GM13976 (cell line): ENCODE results near the gene LRRC3C.
A peak's percentile ranks its signal among the peaks of the same experiment; 100 is the strongest.
"Not testable (repeated sequence)": the region's sequence is repeated elsewhere in the genome, so short reads cannot be mapped to it uniquely, and the experiment has no call there.

ENCODE experiments used
- DNase-seq: peaks from one replicate; pipeline ENCODE4 v3.0.0; 2012; ENCODE audit warnings: low spot score
- in situ Hi-C: fragments of 300-500 bp; cut with MboI; formaldehyde crosslinking; loops from one replicate; pipeline ENCODE4 v1.12.0; 2022; ENCODE audit warnings: low sequenced_read_pairs, mixed read lengths, inconsistent platforms; ENCODE audit not compliant: unreplicated experiment
- TF ChIP-seq, protein P1 (sequence below): IDR thresholded peaks from 2 replicates; pipeline ENCODE4 v1.5.1; 2012; ENCODE audit warnings: borderline replicate concordance, mild to moderate bottlenecking; ENCODE audit not compliant: insufficient read depth; ENCODE audit errors: extremely low read depth, missing control alignments, control extremely low read depth

The LRRC3C gene

DNA sequence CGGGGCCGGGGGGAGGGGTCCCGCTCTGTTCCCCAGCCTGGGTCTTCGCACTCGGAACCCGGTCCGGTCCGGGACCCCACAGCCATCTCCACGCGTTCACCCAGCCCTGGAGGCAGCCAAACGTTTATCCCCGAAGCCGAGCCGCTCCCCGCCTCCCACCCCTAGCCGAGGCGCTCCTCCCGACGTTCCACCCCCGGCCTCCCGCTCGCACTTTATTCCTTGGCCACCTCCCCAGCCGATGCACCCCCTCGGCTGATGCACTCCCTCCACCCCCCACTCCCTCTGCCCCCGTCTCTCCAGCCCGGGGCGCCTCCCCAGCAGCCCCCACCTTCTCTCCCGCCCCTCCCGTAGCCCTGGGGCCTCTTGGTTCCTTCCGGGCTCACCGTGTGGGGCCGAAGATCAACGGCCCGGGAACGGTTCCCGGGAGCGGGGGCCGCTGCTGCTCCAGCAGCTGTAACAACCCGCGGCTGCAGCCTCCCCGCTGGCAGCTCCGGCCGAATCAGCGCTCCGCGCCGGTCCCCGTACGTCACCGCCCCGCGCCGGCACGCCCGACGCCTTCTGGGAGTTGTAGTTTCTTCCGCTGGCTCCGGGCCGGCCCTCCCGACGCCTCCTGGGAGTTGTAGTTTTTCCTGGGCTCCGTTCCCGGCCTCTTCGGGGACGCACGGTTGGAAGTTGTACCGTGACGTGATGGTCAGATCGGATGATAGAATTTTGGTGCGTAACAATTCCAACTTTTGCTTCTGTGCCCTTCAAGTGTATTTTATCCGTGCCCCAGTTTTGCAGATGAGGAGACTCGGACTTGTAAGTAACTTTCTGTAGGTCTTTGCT, at the start of gene LRRC3C, which contains the start of gene ORMDL3:
TSS of gene LRRC3C (plus strand) at position 632 of the 828 bp plus-strand sequence. CDS start 13,792 bp downstream, outside the sequence.
TSS of gene ORMDL3 (minus strand) at position 501 of the 828 bp plus-strand sequence. CDS start 3,398 bp downstream, outside the sequence.
- in situ Hi-C loops, result no loop called here
- DNase-seq, result peak; percentile 95
- TF ChIP-seq, protein P1, sequence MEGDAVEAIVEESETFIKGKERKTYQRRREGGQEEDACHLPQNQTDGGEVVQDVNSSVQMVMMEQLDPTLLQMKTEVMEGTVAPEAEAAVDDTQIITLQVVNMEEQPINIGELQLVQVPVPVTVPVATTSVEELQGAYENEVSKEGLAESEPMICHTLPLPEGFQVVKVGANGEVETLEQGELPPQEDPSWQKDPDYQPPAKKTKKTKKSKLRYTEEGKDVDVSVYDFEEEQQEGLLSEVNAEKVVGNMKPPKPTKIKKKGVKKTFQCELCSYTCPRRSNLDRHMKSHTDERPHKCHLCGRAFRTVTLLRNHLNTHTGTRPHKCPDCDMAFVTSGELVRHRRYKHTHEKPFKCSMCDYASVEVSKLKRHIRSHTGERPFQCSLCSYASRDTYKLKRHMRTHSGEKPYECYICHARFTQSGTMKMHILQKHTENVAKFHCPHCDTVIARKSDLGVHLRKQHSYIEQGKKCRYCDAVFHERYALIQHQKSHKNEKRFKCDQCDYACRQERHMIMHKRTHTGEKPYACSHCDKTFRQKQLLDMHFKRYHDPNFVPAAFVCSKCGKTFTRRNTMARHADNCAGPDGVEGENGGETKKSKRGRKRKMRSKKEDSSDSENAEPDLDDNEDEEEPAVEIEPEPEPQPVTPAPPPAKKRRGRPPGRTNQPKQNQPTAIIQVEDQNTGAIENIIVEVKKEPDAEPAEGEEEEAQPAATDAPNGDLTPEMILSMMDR, result no peak

- DNase-seq, in situ Hi-C loops: not testable (repeated sequence)
Observed at GRCh38 chr17:39886102-39886501, 41.4 kb upstream of the LRRC3C start.

- TF ChIP-seq, protein P1, result no peak
- in situ Hi-C loops, result no loop called here
- no peak for DNase-seq
Observed at GRCh38 chr17:39887078-39887477, 40.5 kb upstream of the LRRC3C start.

DNA sequence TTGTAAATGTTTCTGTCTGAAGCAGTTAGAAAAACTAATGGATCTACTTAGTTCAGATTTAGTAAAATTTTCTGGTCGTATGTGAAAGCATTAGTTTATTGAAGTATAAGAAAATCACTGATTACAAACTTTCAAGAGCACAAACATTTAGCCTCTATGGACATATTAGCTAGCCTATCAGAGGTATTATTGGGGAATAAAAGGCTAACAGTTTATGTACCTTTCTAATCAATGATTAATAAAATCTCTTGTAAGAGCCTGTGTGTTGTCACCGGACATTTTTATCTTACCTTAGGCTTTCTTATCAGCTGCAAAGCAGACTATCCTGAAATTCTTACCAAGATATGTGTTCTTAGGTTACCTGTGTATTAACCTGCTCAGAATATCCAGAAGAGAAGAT, 38.3 kb upstream of the LRRC3C start:
- no peak for DNase-seq
- in situ Hi-C loops, result no loop called here
- TF ChIP-seq, protein P1, result no peak

GRCh38 chr17:39894681-39895376, 32.7 kb upstream of the LRRC3C start:
- DNase-seq, result no peak
- TF ChIP-seq, protein P1, result no peak
- in situ Hi-C loops, result no loop called here

GRCh38 chr17:39898088-39898487, 29.4 kb upstream of the LRRC3C start:
- in situ Hi-C loops, result no loop called here
- TF ChIP-seq, protein P1, result no peak
- no peak for DNase-seq

- DNase-seq, result no peak
- TF ChIP-seq, protein P1, result no peak
- in situ Hi-C loops, result no loop called here
Observed at GRCh38 chr17:39899215-39899614, 28.3 kb upstream of the LRRC3C start.

DNA sequence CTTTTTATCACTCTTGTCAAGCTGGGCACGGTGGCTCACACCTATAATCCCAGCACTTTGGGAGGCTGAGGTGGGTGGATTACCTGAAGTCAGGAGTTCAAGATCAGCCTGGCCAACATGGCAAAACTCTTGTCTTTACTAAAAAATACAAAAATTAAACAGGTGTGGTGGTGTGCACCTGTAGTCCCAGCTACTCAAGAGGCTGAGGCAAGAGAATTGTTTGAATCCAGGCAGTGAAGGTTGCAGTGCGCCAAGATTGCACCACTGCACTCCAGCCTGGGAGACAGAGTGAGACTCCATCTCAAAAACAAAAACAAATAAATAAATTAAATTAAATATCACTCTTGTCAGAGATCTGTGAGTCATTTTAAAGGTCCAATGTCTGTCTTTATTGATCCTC, 25.5 kb upstream of the LRRC3C start:
- DNase-seq, in situ Hi-C loops: not testable (repeated sequence)
